HUDEP-2 (cell line): ENCODE results near the gene GNG12.

ENCODE experiments used
- DNase-seq, 76 experiments: peaks; one replicate each; lab custom pipeline; 2025; ENCODE audit not compliant: unreplicated experiment in 76 of 76; lab: John Stamatoyannopoulos, UW

Gene GNG12

DNA sequence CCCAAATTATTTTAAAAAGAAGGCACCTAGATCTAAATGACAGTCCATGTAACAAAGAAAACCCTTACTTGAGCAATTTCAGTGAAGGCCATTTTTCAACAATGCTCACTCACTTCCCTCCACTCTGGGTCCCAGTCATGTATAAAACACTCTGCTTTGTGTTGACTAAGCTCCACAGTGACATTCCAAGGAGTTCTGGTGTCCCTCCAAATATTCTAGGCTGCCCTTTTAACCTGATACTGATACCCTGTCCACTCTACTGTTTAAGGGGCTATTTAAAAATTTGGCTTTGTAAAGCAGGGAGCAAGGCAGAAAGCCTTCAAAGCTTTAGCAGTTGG is 73.6 kb downstream of the GNG12 start:
- DNase-seq = no peak

DNA sequence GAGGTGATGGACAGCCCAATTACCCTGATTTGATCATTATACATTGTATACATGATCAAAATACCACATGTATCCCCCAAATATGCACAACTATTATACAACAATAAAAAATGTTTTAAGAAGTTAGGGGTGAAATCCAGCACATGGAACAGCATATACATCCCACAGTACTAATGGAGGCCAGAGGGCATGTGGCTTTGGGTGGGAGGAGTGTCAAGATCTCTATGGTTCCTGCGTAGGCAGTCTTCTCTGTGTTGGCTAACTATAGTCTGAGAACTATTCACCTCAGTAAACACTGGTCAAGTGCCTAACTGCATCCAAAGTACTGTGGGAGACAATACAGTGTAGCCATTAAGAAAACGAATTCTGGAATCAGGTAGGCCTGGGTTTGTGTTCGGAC is 74.2 kb downstream of the GNG12 start:
- no peak for DNase-seq

DNA sequence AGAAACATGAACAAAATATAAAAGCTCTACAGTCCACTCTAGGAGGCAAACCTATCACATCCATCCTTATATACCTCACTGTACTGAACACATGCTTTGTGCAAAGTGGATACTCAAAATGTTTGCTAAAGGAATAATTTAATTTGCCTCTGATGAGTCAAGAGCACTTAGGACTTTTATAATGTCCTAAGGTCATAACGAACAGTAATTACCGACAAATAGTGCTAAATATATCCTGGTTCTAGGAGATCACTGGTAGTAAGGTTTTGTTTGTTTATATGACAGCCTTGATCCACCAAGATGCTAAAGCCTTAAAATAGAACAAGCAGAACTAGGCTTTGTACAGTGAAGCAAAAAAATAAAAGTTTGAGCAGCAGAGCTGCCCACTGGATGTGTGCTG is 77.6 kb downstream of the GNG12 start:
- no peak for DNase-seq

DNA sequence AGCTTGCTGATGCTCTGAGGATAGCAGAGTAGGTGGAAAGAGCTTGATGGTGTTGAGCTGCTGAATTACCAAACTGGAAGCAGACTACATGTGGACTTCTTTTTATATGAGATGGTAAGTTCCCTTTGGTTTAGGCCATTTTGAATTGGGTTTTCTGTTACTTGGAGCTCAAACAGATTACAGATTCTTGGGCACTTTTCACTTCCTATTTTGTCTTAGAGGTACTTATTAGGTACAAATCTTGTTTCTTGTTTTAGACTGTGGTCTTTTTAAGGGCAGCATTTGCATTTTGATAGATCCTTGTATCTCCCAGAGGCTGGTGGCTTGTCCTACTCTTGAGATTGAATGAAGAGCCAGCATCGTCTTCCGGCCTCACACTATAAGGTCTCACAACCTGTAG is 78.1 kb downstream of the GNG12 start:
- no peak for DNase-seq

DNA sequence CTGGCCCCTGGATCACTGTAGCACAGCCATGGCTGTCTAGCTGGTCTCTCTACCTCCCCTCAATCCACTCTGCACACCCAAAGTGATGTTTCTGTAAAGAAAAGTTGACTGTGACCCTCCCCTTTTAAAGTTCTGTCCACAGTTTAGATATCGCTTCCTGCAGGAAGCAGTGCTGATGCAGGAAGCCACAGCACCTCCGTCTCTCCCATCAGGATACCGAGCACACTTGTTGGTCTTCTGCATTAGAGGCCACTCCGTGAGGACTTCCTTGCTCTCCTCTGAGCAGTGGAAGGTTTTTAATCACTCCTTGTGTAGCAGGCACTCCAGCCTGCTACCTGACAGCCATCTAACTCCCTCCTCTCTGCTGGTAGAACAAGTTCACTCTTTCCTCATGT is 78.7 kb downstream of the GNG12 start:
- no peak for DNase-seq

DNA sequence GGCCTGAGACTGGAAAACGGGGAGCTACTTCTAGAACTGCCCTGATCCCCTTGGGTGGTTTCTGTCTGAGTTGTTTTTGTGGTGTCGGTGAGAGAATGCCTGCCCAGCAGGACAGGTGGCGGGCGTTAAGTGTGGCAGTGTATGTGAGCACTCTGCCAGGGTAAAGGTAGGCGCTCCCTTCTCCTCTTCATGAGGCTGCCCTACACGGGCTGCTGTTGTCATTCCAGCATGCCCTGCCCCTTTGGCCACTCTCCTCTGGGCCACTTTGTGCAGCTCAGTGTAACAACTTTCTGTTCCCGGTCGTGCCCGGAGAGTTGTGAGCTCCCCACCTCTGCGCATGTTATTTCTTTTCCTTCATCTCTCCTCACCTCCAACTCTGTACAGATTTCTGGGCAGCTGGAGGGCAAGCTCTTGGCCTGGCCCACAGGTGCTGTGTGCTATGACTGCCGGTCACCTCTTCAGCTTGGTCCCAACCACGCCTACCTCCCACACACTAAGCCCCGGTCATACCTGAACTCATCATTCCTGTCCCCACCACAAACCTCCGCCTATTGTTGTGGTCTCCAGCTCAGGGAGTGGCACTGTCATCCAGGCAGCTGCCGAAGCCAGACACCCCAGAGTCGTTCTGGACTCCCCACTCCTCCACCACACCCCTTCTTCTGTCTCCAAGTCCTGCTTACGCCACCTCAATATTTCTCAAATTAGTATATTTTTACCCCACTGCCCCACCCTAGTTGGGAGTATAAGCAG is 79.3 kb downstream of the GNG12 start:
- no peak for DNase-seq

DNA sequence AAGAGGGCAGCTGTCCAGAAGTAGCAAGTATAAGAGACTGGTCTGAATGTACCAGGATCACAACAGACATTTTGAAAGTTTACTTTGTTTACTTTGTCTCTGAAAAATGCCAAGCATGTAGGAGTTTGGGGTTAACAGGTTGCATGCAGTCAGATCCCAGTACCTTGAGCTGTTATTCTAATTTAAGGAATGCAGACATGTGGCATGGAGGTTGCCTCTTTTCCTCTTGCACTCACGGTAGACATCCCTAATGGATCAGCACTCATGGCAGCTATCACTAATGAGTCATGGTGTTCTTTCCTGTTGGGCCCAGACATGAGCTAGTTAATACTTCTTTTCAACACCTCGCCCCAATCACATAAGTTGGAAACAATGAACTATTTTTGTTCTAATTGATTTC is 81.0 kb downstream of the GNG12 start:
- no peak for DNase-seq

DNA sequence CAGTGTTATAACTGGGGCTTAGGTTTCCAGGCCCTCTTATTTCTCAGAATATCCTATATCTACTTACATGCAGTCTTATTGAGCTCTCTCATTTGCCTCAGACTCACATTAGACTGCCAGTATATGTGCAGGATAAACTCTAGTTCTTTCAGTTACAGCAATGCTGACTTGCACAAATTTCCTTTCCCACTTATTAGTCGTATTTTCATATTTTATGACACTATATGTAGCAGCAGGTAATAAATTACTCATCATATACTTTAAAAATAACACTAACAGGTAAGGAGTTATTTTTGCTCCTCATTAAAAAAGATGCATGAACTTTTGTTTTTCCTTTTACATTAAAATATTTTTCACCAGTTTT is 82.6 kb downstream of the GNG12 start:
- DNase-seq = no peak

DNA sequence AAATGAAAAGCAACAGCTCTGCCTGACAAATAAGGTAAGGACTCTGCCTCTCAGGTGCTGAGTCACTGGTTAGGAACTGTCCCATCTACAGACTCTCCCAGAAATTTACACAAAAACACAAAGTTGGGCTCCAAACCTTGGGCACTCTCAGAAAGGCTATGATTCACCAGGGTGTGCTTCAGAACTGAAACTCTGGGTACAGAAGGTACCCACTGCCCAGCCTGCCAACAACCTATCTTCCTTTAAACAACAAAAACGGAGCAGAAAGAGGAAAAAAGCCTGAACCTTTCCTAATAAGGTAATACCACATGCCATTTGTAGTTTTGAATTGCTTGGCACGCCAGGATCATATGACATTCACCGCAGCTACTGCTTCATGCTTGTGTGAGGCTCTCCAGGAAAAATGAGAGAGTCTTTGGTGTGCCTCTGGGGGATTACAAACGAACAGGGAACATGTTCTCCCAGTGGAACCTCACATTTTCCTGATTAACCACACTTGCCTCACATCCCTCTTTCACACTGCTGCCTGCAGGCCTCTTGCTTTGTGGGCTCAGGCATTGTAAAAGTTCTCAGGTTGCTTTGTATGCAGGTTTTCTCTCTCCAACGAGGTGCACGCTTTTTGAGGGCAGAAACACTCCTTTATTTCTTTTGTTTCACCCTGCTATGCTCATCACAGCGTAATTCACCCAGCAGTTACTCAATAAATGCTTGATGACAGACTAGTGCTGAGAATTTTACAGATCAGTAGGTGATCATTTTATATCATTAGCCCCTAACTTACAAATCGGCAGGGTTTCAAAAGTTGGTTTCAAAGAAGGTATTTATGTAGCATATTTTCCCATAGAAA is 83.2 kb downstream of the GNG12 start:
- peak in 2 of 76 experiments; percentile 18 to 39 for DNase-seq

DNA sequence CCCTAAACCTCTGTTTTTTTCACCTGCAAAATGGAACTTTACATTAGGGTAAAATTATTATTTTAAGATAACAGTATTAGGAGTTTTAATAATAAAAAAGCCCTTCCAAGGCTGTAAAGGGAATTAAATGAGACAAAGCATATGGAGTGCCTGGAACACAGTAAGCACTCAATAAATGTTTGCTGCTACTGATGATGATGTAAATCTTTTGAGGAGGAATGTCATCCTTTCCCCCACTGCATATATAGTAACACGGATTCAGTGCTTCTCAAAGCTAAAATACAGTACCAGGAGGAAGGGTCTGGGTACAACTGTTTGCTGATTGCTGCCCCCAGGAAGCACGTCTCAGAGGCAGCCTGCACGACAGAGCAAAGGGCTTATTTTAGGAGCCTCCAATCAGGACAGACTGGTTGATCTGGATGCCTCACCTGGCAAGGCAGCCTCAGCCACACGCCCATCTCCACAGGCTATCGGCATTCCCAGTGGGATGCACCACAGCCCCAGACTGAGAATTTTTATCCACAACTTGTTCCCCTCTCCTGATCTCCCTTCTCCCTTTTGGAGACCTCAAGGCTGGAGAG is 83.9 kb downstream of the GNG12 start:
- DNase-seq = no peak

DNA sequence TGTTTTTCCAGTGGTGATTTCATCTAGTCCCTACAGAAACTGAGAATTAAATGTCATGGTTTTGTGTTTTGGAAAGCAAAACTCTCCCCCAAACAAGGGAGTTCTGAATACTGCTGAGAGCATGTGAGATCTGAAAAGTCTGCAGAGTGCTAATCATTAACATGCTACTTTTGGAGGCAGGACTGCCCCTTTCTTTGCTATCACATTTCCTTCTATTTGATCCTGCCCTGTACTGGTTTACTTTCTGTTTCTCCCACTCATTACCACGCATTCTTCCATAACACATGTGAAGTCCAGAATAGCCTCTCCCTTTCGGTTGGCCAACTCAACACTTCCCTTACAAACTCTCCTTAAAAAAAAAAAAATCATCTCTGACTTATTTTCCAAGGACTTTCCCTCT is 84.6 kb downstream of the GNG12 start:
- no peak for DNase-seq

DNA sequence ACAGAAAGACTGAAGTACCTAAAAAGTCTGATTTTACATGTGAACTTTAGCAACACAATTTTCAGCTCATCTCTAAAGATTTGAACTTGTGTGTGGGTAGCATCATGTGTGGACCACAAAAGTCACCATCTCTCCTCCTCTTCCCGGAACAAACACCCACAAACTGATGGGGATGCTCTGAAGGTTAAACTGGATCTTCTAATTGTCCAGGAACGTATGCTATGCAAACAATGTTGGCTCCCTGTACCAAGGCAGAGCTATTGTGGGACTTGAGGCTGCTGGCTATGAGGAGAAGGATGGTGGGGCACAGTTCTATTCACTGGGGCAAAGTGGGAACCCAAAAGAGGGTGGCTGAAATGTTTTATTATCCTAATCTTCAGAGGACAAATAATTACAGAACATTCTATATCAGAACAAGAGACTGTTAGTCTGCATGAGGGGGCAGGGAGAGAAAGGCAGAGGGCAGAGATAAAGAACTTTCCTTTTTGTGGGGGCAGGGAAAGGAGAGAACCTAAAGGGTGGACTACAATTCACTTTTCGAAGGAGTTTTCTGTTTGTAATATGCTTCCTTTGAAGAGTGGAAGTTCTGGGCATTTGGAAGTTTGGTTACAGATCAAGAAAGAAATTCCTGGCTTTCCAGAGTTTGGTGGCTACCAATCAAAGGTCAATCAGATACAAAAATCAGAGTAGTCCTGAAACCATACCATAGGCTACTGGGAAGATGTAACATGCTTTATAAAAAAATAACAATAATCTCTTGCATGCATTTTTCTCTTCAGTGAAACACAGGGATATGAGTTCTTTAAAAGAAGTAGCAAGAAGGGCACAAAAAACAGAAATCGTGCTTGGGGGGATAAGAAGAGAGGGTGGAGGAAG is 85.4 kb downstream of the GNG12 start:
- DNase-seq = peak in 1 of 76 experiments; percentile 4

DNA sequence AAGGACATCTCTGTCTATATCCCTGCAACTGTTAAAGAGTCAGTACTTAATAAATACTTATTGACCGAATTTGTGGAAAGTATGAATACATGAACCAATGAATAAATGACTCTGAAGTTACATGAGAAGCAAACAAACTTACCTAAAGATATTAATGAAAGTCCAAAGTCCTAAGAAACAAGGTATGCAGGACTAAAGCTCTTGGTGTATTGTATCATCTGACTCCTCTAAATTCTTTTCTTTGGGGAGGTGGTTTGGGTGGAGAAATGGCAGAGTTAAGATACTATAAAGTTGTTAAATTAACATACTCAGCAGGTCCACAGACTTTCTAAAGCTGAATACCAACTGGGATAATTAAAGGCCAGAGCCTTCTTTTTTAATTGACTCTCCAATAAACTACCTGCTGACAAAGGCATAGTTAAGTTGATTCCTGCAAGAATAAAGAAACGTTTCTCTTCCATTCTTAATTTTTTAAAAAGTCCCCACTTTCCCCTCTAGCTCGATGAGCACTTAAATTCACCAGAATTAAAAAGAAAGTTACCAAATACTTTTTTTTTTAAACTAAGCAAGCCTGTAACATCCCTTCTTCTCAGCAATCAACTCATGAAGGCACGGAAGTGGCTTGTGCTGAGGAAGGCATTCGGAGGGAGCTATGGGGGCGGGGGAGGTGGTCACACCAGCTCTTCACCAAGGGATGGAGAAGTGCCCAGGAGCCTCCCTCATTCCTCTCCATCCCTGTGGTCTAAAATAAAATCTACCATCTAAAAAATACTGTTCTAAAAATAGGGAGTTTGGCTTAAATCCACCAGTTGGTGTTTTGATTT is 87.2 kb downstream of the GNG12 start:
- no peak for DNase-seq

DNA sequence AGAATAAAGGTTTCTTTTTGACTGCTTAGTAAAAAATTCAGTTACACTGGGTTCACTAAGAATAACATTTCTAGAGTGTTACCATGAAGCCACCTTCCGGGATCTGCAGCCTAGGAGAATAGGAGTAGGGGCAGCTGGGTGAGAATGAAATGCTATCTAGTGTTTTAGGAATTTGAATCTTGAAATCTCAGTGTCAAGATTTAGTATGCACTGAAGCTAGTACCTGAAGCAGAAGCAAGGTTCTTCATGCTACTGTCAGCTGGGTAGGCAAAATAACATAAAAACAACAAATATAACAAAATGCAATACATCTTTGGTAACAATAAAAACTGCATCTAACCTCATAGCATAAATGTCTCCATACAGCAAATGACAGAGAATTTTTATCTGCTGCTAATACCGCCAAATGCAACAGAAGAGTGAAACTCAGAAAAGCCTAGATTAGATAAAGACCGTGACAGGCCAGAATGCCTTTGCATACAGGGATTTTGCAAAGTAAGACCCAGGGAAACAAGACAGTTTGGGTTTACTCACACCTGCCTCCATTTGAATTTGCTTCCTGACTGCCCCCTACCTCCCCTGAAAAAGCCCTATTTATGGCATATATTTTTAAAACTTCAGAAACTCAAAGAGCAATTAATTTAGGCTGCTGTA is 90.1 kb downstream of the GNG12 start:
- no peak for DNase-seq

DNA sequence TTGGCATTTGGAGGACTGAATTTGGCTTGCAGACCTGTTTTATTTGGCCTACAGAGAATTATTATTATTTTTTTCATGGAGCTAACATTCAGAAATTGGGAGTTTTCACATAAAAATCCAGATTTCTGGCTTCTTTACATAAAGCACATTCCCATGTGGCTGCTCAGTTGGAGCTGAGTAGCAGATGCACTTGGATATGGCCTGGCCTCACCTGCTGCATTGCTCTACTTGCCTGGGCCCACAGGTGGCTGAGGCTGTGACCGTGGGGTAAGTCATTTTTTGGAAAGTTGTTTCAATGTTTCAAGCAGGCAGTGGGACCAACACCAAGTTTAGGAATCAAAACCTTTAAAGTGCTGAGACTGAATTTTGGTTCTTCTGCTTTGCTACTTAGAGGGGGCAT is 91.5 kb downstream of the GNG12 start:
- no peak for DNase-seq

DNA sequence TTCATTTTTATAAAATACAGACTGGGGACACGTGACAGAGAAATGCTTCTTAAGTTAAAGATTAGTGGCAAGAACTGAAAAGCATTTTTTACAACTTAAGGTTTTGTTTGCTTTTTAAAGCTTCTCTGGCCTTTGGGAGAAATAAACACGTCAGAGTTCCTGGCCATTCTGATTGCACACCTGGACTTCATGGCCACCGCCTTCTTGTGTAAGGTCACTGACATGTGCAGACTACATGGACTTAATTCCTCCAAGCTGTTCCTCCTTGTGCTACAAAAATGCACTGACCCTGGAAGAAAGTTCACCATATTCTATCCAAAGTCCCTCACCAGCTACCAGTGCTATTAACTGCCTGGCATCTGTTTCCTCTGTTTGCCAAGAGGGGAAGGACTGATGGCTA is 92.1 kb downstream of the GNG12 start:
- no peak for DNase-seq

DNA sequence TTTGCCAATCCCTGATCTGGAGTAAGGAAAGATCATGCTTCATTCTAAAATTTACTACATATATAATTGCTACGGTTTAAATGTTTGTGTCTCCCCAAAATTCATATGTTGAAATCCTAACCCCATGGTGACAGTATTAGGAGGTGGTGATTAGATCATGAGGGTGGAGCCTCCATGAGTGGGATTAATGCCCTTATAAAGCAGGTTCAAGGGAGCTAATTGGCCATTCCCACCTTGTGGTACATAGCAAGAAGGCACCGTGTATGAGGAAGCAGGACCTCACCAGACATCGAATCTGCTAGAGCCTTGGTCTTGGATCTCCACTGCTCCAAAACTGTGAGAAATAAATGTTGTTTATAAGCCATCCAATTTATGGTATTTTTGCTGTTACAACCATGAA is 92.7 kb downstream of the GNG12 start:
- no peak for DNase-seq

DNA sequence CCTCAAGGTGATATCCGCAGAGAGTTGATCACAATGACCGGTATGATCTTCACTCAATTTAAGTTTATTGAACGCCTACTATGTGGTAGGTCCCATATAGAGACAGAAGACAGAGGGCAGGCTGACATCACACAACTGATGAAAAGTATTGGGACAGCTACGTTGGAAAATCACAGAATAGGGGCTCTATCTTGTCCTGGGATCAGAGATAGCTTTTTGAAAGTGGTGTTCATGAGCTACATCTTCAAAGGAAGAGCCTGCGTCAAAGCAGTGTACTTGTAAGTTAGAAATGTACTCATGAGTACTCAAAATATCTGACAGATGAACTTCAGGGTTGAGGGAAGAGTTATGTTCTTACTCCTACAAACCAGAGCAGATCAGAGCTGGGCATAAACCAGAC is 93.9 kb downstream of the GNG12 start:
- DNase-seq = no peak

DNA sequence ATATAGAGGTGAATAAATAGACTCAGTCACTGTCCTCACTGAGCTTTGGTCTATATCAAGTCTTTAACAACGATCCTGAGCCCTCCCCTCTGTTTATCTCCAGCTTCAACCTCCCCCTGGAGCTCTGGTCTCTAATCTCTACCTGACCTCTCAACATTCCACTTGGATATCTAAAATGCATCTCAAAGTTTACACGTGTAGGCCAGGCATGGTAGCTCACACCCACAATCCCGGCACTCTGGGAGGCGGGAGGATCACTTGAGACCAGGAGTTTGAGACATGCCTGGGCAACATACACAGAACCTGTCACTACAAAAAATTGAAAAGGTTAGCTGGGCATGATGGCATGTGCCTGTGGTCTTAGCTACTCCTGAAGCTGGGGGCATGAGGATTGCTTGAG is 94.9 kb downstream of the GNG12 start:
- DNase-seq = no peak

DNA sequence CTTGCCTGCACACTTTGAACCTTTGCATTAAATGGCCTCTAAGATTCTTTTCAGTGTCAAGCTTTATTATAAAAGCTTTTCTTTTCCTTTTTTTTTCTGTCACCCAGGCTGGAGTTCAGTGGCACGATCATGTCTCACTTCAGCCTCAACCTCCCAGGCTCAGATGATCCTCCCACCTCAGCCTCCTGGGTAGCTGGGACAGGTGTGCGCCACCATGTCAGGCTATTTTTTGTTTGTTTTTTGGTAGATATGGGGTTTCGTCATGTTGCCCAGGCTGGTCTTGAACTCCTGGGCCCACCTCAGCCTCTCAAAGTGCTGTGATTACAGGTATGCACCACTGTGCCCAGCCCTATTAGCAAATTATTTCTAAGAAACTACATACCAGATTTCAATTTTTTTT is 95.4 kb downstream of the GNG12 start:
- DNase-seq = no peak
